GM19467 (cell line): ENCODE data around the gene RASL10B.

Experiments
- ATAC-seq: cut with Tn5 transposase; IDR thresholded peaks from one replicate; pipeline ENCODE4 v1.9.1; 2021; ENCODE audit warnings: mild to moderate bottlenecking, moderate library complexity; ENCODE audit not compliant: unreplicated experiment

Gene RASL10B

GRCh38 chr17:35716897-35717465, 14.5 kb upstream of the RASL10B start:
- ATAC-seq = no peak

DNA sequence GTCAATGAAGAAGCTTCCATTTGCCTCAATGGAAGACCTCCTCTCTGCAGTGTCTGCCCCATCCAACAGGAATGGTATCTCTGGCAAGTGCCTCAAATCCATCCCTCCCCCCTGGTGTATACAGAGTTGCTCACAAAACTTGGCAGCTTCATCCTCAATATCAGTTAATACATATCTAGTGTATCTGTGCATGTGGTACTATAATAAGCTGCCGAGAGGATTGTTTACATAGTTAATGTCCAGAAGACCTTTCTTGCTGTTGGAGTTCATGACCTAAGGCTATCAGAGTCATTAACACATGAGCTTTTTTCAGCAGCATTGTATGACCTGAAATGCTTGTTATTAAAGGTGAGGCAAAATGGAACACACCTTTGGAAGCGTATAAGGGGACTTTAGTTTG, 14.0 kb upstream of the RASL10B start:
- ATAC-seq = no peak

- no peak for ATAC-seq
Observed at GRCh38 chr17:35723735-35724134, 7.7 kb upstream of the RASL10B start.

- no peak for ATAC-seq
Observed at GRCh38 chr17:35725058-35725457, 6.4 kb upstream of the RASL10B start.

- ATAC-seq = no peak
Observed at GRCh38 chr17:35725802-35726126, 5.7 kb upstream of the RASL10B start.

- no peak for ATAC-seq
Observed at GRCh38 chr17:35726127-35726952, 5.1 kb upstream of the RASL10B start.

DNA sequence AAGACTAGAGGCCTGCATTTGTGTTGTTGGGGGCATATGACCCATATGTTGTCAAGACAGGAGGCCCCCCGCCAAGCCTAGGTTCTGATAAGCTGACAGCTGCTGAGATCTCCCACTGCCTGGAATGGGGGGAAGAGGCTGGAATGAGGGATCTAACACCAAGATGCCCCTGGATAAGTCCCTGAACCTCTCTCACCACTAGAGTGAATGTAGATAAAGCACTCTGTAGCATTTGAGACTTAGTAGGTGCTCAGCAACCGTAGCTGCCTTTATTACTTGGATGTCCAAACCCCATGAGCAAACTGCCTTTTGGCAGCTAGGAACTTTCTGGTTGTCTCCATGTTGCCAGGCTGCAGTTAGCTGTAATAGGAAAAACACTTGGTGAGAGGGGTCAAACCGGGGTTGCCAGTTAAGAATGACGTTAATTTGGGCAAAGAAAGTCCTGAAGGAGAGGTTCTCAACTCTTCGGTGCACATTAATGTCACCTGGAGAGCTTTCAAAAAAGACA, 4.4 kb upstream of the RASL10B start:
- no peak for ATAC-seq

DNA sequence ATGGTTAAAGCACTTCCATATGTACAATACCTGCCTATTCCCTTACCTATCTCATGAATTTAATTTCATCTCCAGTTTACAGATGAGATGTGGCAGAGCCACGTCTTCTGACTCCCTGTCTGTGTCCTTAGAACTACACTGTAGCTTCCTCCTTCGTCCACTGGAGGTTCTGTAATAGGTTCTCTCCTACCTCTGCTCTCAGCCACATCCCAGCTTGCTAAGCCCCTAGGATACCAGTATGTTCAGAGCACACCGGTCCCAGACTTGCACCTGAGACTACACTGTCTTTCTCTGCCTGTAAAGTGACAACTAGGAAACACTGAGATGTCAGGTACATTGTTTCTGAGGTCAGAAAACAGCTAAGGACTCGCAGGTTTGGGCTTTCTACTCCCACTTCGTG, 3.8 kb upstream of the RASL10B start:
- ATAC-seq = no peak

DNA sequence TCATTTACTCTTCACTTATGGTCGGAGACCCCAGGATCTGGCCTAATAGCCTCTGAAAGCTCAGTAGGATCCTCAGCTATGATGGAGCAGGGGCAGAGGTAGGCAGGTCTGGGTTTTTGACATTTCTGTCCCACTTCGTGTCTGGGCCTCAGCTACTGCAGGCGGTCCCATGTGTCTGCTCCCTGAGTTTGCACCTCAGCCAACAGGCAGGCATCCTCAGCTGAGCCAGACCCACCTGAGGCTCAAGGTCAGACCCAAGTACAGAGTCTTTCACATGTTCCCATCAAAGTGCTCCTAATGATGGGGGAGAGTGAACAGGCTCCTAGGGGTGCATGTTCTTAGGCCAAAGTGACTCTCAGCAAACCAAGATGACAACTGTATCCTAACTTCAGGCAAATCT, 2.9 kb upstream of the RASL10B start:
- ATAC-seq = no peak

DNA sequence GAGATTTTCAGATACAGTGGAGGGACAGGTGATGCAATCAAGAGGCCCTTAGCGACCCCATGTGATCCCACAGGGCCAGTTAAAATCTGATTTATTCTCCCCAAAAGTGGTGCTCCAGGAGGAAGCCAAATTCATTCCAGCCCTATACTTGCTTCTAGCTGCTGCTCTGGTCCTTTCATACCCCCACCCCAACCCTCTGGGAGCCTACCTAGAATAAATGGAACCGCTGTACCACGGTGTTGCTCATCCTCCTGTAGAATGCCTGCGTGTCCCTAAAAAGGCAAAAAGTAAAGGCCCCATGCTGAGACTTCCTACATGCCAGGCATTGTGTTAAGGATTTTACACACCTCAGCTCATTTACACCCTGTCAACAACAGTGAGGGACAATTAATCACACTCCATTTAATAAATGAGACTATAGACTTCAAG, 2.0 kb upstream of the RASL10B start:
- no peak for ATAC-seq

DNA sequence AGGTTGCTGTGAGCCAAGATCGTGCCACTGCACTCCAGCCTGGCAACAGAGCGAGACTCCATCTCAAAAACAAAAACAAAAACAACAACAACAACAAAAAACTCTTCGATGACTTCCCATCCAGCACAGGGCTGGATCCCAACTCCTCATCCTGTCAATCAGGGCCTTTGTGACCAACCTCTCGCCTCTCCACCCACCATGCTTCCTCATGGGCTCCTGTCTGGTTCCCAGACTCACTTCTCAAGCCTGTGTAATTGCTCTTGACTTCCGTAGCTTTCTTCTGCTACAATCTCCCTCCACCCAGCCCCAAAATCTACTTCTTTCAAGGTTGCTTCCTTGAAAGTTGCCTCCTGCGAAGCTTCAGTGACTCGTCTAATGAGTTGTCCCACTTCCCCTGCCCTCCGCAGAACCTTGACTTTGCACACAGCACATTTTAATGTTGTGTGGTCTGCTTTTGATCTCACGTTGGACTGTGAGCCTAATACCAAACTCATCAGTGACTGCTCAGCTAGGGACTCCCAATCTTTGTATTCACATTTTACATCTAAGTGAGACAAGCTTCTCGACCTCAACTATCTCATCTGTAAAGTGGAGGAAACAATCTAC, 936 bp upstream of the RASL10B start:
- no peak for ATAC-seq

DNA sequence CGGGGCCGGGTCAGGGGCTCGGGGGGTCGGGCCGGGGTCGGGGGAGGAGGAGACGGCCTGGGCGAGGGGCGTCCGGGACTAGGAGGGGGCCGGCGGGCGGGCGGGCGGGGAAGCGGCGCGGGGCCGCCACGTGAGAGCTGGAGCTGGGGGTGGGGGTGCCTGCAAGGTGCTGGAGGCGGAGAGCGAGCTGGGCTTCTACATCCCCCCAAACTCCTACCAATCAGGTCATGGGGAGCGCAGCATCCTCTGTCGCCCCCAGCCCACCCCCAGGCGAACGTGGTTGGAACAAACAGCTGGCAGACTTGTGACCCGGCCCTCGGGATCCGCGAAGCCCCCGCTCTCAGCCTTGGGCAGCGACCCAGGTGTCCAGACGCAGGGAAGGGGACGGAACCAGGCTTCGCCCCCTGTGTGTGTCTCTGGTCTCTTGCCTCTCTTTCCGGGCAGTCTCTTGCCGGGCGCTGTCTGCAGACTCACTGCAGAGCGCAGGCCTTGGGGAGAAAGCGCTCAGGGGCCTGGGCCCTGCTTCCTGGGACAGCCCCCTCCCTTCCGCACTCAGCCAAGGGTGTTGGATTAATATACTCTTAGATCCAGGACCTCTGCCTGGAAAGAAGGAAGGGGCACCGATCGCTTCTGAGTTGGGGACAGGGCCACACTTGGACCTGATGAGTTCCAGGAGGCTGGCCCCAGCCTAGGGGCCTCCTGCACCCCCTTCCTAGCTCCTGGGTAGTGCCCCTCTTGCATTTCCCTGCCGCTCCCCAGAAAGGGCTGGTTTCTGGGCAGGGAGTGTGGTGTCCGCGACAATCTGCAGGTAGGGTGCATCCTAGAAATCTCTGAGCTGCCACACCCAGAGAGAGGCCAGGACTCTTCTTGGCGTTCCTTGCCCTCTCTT, 722 bp downstream of the RASL10B start:
- no peak for ATAC-seq

GRCh38 chr17:35732806-35733136, 1.3 kb downstream of the RASL10B start:
- ATAC-seq = no peak

GRCh38 chr17:35733366-35733765, 1.9 kb downstream of the RASL10B start:
- no peak for ATAC-seq

DNA sequence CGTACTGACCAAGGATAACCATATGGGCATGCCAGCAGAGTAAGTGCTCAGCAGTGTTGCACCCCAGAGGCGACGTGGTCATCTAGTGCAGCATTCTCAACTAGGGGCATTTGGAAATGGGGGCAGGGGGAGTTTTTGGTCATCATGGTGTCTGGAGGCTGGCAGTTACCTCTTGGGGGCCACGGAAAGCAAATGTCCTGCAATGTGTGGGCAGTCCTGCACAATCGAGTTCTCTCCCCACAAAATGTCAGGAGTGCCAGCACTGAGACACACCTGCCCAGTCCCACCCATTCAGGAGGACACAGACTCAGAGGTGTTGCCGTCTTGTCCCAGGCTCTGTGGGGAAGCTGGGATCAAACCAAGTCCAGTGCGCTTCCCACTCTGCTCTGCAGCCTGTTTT, 3.0 kb downstream of the RASL10B start:
- no peak for ATAC-seq

GRCh38 chr17:35735036-35735805, 3.8 kb downstream of the RASL10B start:
- no peak for ATAC-seq

DNA sequence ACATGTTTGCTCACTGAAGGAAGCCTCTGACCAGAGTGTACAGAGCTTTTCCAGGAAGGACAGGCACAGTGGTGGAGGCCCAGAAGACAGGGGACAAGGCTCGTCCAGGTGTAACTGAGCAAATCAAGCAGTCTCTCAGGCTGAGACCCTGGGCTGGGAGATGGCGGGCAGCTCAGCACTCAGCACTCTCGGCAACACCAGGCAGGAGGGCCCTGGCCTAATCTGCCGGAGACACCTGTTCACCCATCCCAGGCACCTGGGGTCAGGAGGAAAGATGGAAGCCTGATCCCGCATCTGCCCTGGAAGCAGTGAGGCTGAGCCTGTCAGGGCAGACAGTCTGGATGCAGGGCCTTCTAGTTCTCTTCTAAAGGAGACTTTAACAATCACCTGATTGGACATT, 4.8 kb downstream of the RASL10B start:
- ATAC-seq = no peak

DNA sequence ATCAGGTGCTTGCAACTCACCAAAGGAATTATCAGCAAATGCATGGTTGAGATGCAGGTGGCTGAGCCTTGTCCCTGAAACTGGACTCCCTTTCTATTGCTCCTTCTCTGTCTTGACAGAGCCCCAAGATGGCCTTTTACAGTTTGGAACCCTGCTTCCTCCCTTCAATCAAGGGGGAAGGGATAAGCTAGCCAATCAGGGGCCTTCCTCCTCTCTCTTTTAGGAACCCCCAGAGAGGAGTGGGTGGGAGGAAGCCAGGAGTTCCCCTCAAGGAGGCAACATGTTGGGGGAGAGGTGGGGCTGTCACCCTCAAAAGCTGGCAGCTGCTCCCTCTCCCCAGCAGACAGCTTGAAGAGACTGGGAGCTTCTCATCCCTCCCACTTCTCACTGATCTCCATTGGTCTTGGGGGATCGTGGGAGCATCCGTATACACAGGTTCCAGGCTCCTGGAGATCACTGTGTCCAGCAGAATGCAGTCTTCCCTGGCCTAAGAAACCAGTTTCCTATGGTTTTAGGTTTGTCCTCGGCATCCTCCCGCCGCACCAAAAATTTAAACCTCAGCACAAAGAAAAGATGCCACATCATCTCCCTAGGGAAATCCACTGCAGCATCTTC, 7.2 kb downstream of the RASL10B start:
- ATAC-seq = no peak

DNA sequence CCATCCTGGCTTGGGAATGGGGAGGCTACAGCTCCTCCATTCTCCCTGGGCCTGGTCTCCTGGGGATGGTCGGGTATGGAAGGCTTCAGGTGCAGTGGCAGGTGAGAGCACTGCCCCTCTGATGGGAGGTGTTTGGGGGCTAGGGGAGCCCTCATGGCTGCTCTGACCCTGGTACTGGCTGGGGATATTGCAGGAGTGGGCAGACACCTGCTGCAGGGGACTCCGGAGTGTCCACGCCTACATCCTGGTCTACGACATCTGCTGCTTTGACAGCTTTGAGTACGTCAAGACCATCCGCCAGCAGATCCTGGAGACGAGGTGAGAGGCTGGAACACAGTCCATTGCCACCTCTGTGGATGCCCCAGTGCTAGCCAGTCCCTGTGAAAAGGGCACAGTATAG, 8.8 kb downstream of the RASL10B start:
- ATAC-seq = no peak
